CD4-positive, alpha-beta memory T cell (primary cell): Measurements from ENCODE around the gene CLPTM1L. TPM values are rescaled to one million over a fixed set of nuclear protein-coding genes. Genes with fewer than 3 reads are reported as not detected.
"Not testable (repeated sequence)": the region's sequence is repeated elsewhere in the genome, so short reads cannot be mapped to it uniquely, and the experiment has no call there.

Experiments
- CTCF ChIA-PET: fragments of 350-600 bp; sonication (Branson Sonifier 250); formaldehyde crosslinking; loops from one replicate; lab custom pipeline; 2021; ENCODE audit warnings: inconsistent platforms; ENCODE audit not compliant: partially characterized antibody; lab: Charles Lee
- POLR2A ChIA-PET: fragments of 350-600 bp; sonication (Branson Sonifier 250); formaldehyde crosslinking; loops from one replicate; lab custom pipeline; 2021; ENCODE audit not compliant: partially characterized antibody; lab: Charles Lee
- DNase-seq, 5 donors: peaks; one replicate each; pipeline versions ENCODE4 v3.0.0 to v3.0.0-alpha.2; 2020 to 2022; ENCODE audit warnings: mixed read lengths in 1 of 5
- H3K27ac ChIP-seq: one replicate; pipeline ENCODE4 v1.7.0; 2013; ENCODE audit warnings: low read depth, low read length
- H3K27me3 ChIP-seq: 2 replicates; pipeline ENCODE4 v1.7.0; 2013; ENCODE audit warnings: mild to moderate bottlenecking, low read length, moderate library complexity; ENCODE audit not compliant: insufficient read depth
- H3K36me3 ChIP-seq: 2 replicates; pipeline ENCODE4 v1.7.0; 2013; ENCODE audit warnings: mild to moderate bottlenecking, low read length, moderate library complexity; ENCODE audit not compliant: insufficient read depth
- H3K4me1 ChIP-seq: 2 replicates; pipeline ENCODE4 v1.7.0; 2013; ENCODE audit warnings: mild to moderate bottlenecking, low read length, moderate library complexity; ENCODE audit not compliant: insufficient read depth
- H3K4me3 ChIP-seq, 2 donors: one replicate each; pipeline ENCODE4 v1.7.0; 2013; ENCODE audit warnings: low read length in 2 of 2, mild to moderate bottlenecking in 1 of 2
- H3K9me3 ChIP-seq, 2 donors: one replicate each; pipeline ENCODE4 v1.7.0; 2013; ENCODE audit warnings: low read length in 2 of 2, control low read depth in 1 of 2; ENCODE audit not compliant: control insufficient read depth in 1 of 2
- H3K27ac Mint-ChIP-seq, 7 donors: one replicate each; pipeline ENCODE4 v1.8.0; 2020 to 2021; ENCODE audit warnings: mixed read lengths in 7 of 7, mild to moderate bottlenecking in 6 of 7, inconsistent platforms in 3 of 7, moderate library complexity in 3 of 7
- H3K27me3 Mint-ChIP-seq, 2 donors: one replicate each; pipeline ENCODE4 v1.8.0; 2020 to 2021; ENCODE audit warnings: mixed read lengths in 2 of 2
- H3K36me3 Mint-ChIP-seq, 2 donors: one replicate each; pipeline ENCODE4 v1.8.0; 2020 to 2021; ENCODE audit warnings: mixed read lengths in 2 of 2, inconsistent platforms in 1 of 2, mild to moderate bottlenecking in 1 of 2
- H3K4me1 Mint-ChIP-seq, 4 donors: one replicate each; pipeline ENCODE4 v1.8.0; 2020 to 2021; ENCODE audit warnings: mixed read lengths in 4 of 4, mild to moderate bottlenecking in 1 of 4
- H3K4me3 Mint-ChIP-seq, 8 donors: one replicate each; pipeline ENCODE4 v1.8.0; 2020 to 2021; ENCODE audit warnings: mixed read lengths in 8 of 8, mild to moderate bottlenecking in 7 of 8, moderate library complexity in 6 of 8, inconsistent platforms in 3 of 8
- H3K9me3 Mint-ChIP-seq, 8 donors: one replicate each; pipeline ENCODE4 v1.8.0; 2020 to 2021; ENCODE audit warnings: mixed read lengths in 8 of 8, mild to moderate bottlenecking in 5 of 8, inconsistent platforms in 3 of 8, moderate library complexity in 1 of 8
- intact Hi-C: fragments of 100-400 bp; cut with micrococcal nuclease; formaldehyde crosslinking; loops from one replicate; pipeline ENCODE4 v1.15.1; 2023
- polyA plus RNA-seq, 2 donors: library from polyadenylated mRNA; unstranded; fragments of 300-500 nt; fragmentation: Illumina TruSeq; gene quantifications; one replicate each; pipeline ENCODE4 v1.2.3, GENCODE V29; 2021
- total RNA-seq, 2 experiments: library from RNA; stranded (reverse); gene quantifications; one replicate each; pipeline ENCODE4 v1.2.3, GENCODE V29; 2021

CLPTM1L gene
- total and polyA plus RNA-seq, 4 experiments from 2014 or later = 34.1 to 87.4 (median 72.6) TPM

DNA sequence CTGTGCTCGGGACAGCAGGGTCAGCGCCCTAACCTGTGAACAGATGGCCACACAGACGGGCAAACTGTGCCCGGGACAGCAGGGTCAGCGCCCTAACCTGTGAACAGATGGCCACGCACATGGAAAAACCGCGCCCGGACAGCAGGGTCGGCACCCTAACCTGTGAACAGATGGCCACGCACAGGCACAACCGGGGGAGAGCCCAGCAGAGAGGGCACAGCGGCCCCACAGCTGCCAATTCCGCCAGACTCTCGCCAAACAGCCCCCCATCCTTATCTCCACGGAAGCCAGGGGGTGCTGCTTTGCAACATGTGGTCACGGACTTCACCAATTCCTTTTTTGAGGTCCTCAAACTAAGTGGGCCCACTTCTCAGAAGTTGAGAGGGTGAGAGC, 5.1 kb downstream of the CLPTM1L start:
- Histone ChIP-seq H3K36me3 (peaks cover 68% of the 10 kb centered on the region), H3K4me1 (peaks cover 15% of the 10 kb centered on the region)
- Mint-ChIP-seq H3K36me3 (peaks cover 23 to 56% of the 10 kb centered on the region in 2 donors), H3K4me1 (peaks cover 19 to 48% (median 27%) of the 10 kb centered on the region in 4 donors)
- H3K4me3 Mint-ChIP-seq, CTCF ChIA-PET, H3K9me3 Mint-ChIP-seq, H3K27ac Mint-ChIP-seq, H3K9me3 ChIP-seq, H3K27ac ChIP-seq, POLR2A ChIA-PET, DNase-seq, H3K4me3 ChIP-seq, H3K27me3 ChIP-seq, H3K27me3 Mint-ChIP-seq: not testable (repeated sequence)
- intact Hi-C loops = loop anchor here (10.0 kb wide), 1 partner anchor 455 kb away; the partner anchor contains the start of gene MRPL36

DNA sequence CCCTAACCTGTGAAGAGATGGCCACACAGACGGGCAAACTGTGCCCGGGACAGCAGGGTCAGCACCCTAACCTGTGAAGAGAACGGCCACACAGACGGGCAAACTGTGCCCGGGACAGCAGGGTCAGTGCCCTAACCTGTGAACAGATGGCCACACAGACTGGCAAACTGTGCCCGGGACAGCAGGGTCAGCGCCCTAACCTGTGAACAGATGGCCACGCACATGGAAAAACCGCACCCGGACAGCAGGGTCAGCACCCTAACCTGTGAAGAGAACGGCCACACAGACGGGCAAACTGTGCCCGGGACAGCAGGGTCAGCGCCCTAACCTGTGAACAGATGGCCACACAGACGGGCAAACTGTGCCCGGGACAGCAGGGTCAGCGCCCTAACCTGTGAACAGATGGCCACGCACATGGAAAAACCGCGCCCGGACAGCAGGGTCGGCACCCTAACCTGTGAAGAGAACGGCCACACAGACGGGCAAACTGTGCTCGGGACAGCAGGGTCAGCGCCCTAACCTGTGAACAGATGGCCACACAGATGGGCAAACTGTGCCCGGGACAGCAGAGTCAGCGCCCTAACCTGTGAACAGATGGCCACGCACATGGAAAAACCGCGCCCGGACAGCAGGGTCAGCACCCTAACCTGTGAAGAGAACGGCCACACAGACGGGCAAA, 5.6 kb downstream of the CLPTM1L start:
- H3K9me3 Mint-ChIP-seq, POLR2A ChIA-PET, H3K27ac Mint-ChIP-seq, CTCF ChIA-PET, H3K27me3 ChIP-seq, DNase-seq, H3K4me3 Mint-ChIP-seq, H3K27ac ChIP-seq, H3K9me3 ChIP-seq, intact Hi-C loops, H3K4me3 ChIP-seq, H3K27me3 Mint-ChIP-seq: not testable (repeated sequence)
- Mint-ChIP-seq H3K36me3 (peaks cover 27 to 61% of the 10 kb centered on the region in 2 donors), H3K4me1 (peaks cover 19 to 47% (median 27%) of the 10 kb centered on the region in 4 donors)
- H3K4me1 ChIP-seq = peaks cover 15% of the 10 kb centered on the region
- peaks cover 71% of the 10 kb centered on the region for H3K36me3 ChIP-seq

DNA sequence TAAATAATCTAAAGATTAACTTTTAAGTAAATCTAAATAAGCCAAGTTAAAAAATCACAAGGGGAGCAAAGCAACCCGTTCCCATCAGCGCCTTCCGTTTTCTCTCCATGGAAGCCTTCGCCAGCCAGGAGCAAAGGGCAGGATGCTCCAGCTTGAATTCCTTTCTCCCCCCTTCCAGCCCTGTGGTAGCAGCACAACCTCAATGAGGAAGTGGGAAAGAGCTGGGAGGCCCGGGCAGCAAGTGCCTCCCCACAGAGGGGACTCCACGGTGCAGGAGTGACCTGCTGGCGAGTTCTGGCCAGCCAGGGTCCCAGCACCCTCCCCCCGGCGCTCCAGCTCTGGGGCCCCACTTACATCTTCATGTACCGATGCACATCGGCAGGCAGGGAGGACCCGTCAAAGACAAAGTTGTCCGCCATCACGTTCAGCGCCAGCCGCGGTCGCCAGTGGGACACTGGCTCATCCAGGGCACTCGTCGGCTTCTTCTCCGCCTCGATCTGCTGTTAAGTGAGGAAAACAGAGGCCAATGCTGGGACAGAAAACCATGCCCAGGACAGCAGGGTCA, 6.3 kb downstream of the CLPTM1L start:
- ChIA-PET POLR2A (no interaction called here), CTCF (no interaction called here)
- no peaks in the 10 kb centered on the region for H3K27me3 Mint-ChIP-seq
- no peak overlapping the region for H3K4me3 Mint-ChIP-seq
- H3K4me1 Mint-ChIP-seq = peaks cover 13 to 40% (median 21%) of the 10 kb centered on the region in 4 donors
- Histone ChIP-seq H3K4me1 (peaks cover 8% of the 10 kb centered on the region), H3K27me3 (no peaks in the 10 kb centered on the region), H3K36me3 (peaks cover 77% of the 10 kb centered on the region), H3K27ac (no peak overlapping the region), H3K9me3 (no peaks in the 10 kb centered on the region), H3K4me3 (no peak overlapping the region)
- no peak overlapping the region for H3K27ac Mint-ChIP-seq
- intact Hi-C loops = no loop called here
- no peaks in the 10 kb centered on the region for H3K9me3 Mint-ChIP-seq
- peaks cover 25 to 59% of the 10 kb centered on the region in 2 donors for H3K36me3 Mint-ChIP-seq
- DNase-seq = no peak

DNA sequence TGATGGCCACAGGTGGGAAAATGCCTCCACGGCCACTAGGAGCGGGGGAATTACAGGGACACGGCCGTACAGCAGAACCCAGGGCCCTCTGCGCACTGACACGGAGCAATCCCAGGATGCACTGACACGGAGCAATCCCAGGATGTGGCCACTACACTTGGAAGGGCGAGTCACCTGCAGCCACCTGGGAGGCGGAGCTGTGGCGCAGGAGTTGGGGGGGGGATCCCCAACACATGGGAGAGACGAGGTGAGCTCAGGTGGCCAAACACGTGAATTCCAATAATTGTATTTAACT, 6.8 kb downstream of the CLPTM1L start:
- ChIA-PET POLR2A (no interaction called here), CTCF (no interaction called here)
- no peaks in the 10 kb centered on the region for H3K9me3 Mint-ChIP-seq
- no peak overlapping the region for H3K4me3 Mint-ChIP-seq
- no peak overlapping the region for H3K27ac ChIP-seq
- H3K27me3 Mint-ChIP-seq = no peaks in the 10 kb centered on the region
- H3K4me3 ChIP-seq = no peak overlapping the region
- H3K27me3 ChIP-seq = no peaks in the 10 kb centered on the region
- no peak for DNase-seq
- no peaks in the 10 kb centered on the region for H3K9me3 ChIP-seq
- peaks cover 82% of the 10 kb centered on the region for H3K36me3 ChIP-seq
- peaks cover 3% of the 10 kb centered on the region for H3K4me1 ChIP-seq
- peak overlapping the region in 1 of 7 donors; percentile 24 for H3K27ac Mint-ChIP-seq
- H3K36me3 Mint-ChIP-seq = peaks cover 29 to 62% of the 10 kb centered on the region in 2 donors
- intact Hi-C loops = no loop called here
- peaks cover 11 to 36% (median 17%) of the 10 kb centered on the region in 4 donors for H3K4me1 Mint-ChIP-seq

DNA sequence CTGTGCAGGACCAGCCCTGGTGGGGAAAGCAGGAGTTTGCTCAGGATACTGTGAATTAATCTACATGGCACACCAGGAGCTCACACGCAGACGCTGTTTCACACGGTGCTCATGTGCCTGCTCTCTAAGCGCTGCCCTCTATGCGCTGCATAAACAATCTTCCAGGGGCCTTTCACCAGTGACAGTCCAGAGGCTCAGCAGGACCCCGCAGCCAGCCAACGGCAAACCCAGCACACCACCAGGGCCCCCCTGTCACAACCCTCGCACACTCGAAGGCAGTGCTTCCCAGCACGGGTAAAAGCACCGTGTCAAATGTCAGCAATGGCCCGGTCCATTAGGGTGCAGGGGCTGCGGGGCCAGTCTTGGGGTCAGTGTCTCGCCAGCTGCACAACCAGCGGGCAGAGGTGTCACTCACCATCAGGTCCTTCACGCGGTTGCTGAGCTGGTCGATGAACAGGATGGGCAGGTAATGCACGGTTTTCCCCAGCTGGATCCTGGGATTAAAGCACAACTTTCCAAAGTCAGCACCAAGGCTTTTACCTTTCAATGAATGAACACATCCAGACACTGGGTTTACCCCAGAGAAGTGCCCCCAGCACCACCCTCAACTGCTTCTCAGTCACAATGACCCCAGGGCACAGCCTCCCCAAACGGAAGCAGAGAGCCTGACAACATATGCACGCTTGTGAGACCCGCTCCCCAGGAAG, 7.3 kb downstream of the CLPTM1L start:
- Histone ChIP-seq H3K27ac (no peak overlapping the region), H3K4me3 (no peak overlapping the region), H3K36me3 (peaks cover 83% of the 10 kb centered on the region), H3K9me3 (no peaks in the 10 kb centered on the region), H3K4me1 (no peaks in the 10 kb centered on the region), H3K27me3 (no peaks in the 10 kb centered on the region)
- intact Hi-C loops = no loop called here
- DNase-seq = no peak
- ChIA-PET CTCF (no interaction called here), POLR2A (no interaction called here)
- Mint-ChIP-seq H3K27ac (no peak overlapping the region), H3K27me3 (no peaks in the 10 kb centered on the region), H3K36me3 (peaks cover 29 to 62% of the 10 kb centered on the region in 2 donors), H3K9me3 (no peaks in the 10 kb centered on the region), H3K4me1 (peaks cover 12 to 33% (median 15%) of the 10 kb centered on the region in 4 donors), H3K4me3 (no peak overlapping the region)

DNA sequence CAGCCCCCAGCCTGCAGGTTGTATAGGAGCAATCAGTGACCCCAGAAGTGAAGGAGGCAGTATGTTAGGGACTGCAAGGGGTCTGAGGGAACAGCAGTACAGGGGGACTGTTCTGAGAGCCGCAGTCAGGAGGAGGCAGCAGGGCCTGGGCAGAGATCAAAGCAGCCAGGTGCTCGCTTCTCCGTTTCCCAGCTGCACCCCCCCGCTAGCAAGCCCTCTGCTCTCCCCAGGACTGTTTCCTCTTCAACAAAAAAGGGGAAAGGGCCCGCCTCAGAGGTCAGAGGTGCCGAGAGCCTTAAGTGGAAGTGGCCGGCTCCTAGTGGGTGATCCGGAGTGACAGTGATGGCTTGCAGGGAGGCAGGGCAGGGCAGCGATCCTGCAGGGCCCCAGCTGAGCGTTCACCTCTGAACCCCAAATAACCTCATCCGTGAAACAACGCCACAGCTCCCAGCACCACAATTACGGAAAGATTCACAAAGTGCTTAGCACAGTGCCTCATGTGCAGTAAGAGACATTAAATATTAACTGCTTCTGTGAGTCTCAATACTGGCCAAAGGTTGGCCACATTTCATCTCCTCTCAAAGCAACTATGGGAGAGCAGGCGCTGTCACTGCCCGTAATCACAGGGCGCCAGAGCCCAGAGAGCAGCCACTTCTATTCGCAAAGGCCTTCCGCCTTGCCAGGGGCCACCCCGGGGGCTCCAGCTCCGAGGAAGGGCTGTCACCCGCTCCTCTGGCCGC, 8.0 kb downstream of the CLPTM1L start:
- H3K4me3 ChIP-seq = no peak overlapping the region
- intact Hi-C loops = no loop called here
- H3K27ac Mint-ChIP-seq = no peak overlapping the region
- ChIA-PET CTCF (no interaction called here), POLR2A (interaction anchor here (0.6 to 0.8 kb wide), 2 partner anchors 8 to 466 kb away, joined by 3 read pairs; partner anchors contain the start of gene CLPTM1L)
- no peaks in the 10 kb centered on the region for H3K27me3 ChIP-seq
- peaks cover 80% of the 10 kb centered on the region for H3K36me3 ChIP-seq
- peaks cover 29 to 70% of the 10 kb centered on the region in 2 donors for H3K36me3 Mint-ChIP-seq
- H3K4me3 Mint-ChIP-seq = no peak overlapping the region
- no peak overlapping the region for H3K27ac ChIP-seq
- DNase-seq = no peak
- peaks cover 12 to 26% (median 13%) of the 10 kb centered on the region in 4 donors for H3K4me1 Mint-ChIP-seq
- no peaks in the 10 kb centered on the region for H3K4me1 ChIP-seq
- no peaks in the 10 kb centered on the region for H3K9me3 Mint-ChIP-seq
- no peaks in the 10 kb centered on the region for H3K27me3 Mint-ChIP-seq
- H3K9me3 ChIP-seq = no peaks in the 10 kb centered on the region

DNA sequence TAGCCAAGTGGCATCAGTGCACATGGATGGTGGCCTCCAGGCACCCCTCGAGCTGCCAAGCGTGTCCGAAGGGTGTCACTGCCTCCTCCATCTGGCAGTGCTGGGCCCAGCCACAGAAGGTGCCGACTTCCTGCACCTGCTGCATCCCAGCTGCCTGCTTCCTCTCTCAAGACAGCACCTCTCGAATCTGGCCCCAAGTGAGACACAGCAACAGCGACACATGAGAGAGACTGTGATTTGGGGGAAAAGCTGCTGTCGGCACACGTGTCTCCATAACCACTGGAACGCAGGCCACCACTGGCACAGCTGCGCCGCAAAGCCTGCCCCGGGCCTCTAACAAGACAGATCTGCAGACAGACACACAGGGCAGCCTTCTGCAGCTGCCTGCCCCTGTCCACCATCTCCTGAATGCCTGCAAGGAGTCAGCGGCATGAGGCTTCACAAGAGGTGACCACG, 8.8 kb downstream of the CLPTM1L start:
- no peak for DNase-seq
- Mint-ChIP-seq H3K4me1 (peaks cover 5 to 18% (median 8%) of the 10 kb centered on the region in 4 donors), H3K36me3 (peaks cover 27 to 67% of the 10 kb centered on the region in 2 donors), H3K4me3 (no peak overlapping the region), H3K27ac (no peak overlapping the region), H3K9me3 (no peaks in the 10 kb centered on the region), H3K27me3 (no peaks in the 10 kb centered on the region)
- H3K9me3 ChIP-seq = no peaks in the 10 kb centered on the region
- no peaks in the 10 kb centered on the region for H3K27me3 ChIP-seq
- ChIA-PET POLR2A (interaction anchor here (0.8 kb wide), 1 partner anchor 8 kb away, joined by 3 read pairs; the partner anchor contains the start of gene CLPTM1L), CTCF (interaction anchor here (1.8 kb wide), 1 partner anchor 15 kb away, joined by 4 read pairs; no protein-coding TSS in a partner anchor)
- H3K27ac ChIP-seq = no peak overlapping the region
- no peak overlapping the region for H3K4me3 ChIP-seq
- H3K4me1 ChIP-seq = no peaks in the 10 kb centered on the region
- intact Hi-C loops = no loop called here
- H3K36me3 ChIP-seq = peaks cover 79% of the 10 kb centered on the region
